IMR-90 (cell line): ENCODE measurements around the gene SLC9A3. TPM values are rescaled to one million over a fixed set of nuclear protein-coding genes. Genes with fewer than 3 reads are reported as not detected.
A peak's percentile ranks its signal among the peaks of the same experiment; 100 is the strongest.

Experiments
- ATAC-seq: fragments of 200-7000 bp; cut with Tn5 transposase; 2 replicates; pipeline ENCODE4 v1.9.1; 2020; ENCODE audit warnings: low read depth, mild to moderate bottlenecking, moderate library complexity
- BruUV-seq: library from RNA; stranded (reverse); fragments of 400-500 nt; replicated peaks from 2 replicates; lab custom pipeline; 2021; lab: Mats Ljungman, UMichigan
- CTCF ChIA-PET: fragments of 300-600 bp; formaldehyde crosslinking; extraction: SDS; loops from one replicate; lab custom pipeline; 2021; ENCODE audit warnings: antibody characterized with exemption; lab: Yijun Ruan, JAX
- POLR2A ChIA-PET: fragments of 300-600 bp; sonication (Branson Sonifier 250); formaldehyde crosslinking; loops from one replicate; lab custom pipeline; 2022; ENCODE audit warnings: antibody characterized with exemption; ENCODE audit not compliant: unreplicated experiment; lab: Charles Lee
- DNase-seq: peaks from one replicate; pipeline ENCODE4 v3.0.0; 2013
- H2AFZ ChIP-seq: replicated peaks from 2 replicates; pipeline ENCODE3; 2013; ENCODE audit warnings: low read length, mild to moderate bottlenecking; ENCODE audit not compliant: poor library complexity
- H2AK5ac ChIP-seq: 2 replicates; pipeline ENCODE4 v1.6.1; 2013; ENCODE audit warnings: low read depth, low read length, inconsistent platforms
- H2AK9ac ChIP-seq: replicated peaks from 2 replicates; pipeline ENCODE3; 2013; ENCODE audit warnings: mild to moderate bottlenecking, low read depth, low read length, moderate library complexity; ENCODE audit not compliant: poor library complexity
- H2BK120ac ChIP-seq: 2 replicates; pipeline ENCODE4 v1.6.1; 2013; ENCODE audit warnings: low read depth, low read length, inconsistent platforms
- H2BK15ac ChIP-seq: 3 replicates; pipeline ENCODE4 v1.6.1; 2013; ENCODE audit warnings: low read depth, low read length, inconsistent platforms
- H2BK20ac ChIP-seq: 2 replicates; pipeline ENCODE4 v1.6.1; 2013; ENCODE audit warnings: low read depth, mild to moderate bottlenecking, inconsistent platforms, low read length, moderate library complexity
- H2BK5ac ChIP-seq: 2 replicates; pipeline ENCODE4 v1.6.1; 2013; ENCODE audit warnings: mild to moderate bottlenecking, low read depth, low read length, inconsistent platforms; ENCODE audit not compliant: poor library complexity, severe bottlenecking
- H3K14ac ChIP-seq: replicated peaks from 2 replicates; pipeline ENCODE4 v1.6.1; 2013; ENCODE audit warnings: low read depth, low read length, inconsistent platforms
- H3K18ac ChIP-seq: 2 replicates; pipeline ENCODE4 v1.6.1; 2013; ENCODE audit warnings: low read depth, low read length, control low read depth
- H3K23ac ChIP-seq: 2 replicates; pipeline ENCODE4 v1.6.1; 2013; ENCODE audit warnings: low read depth, low read length, inconsistent platforms
- H3K27ac ChIP-seq: 2 replicates; pipeline ENCODE4 v1.5.1; 2013; ENCODE audit warnings: mild to moderate bottlenecking, control low read depth, low read length; ENCODE audit not compliant: insufficient read depth
- H3K27me3 ChIP-seq: 2 replicates; pipeline ENCODE4 v1.6.1; 2013; ENCODE audit warnings: low read length; ENCODE audit not compliant: control insufficient read depth, insufficient read depth
- H3K36me3 ChIP-seq: 2 replicates; pipeline ENCODE4 v1.6.1; 2013; ENCODE audit warnings: low read length, mixed read lengths; ENCODE audit not compliant: control insufficient read depth, insufficient read depth
- H3K4ac ChIP-seq: 2 replicates; pipeline ENCODE4 v1.6.1; 2013; ENCODE audit warnings: low read depth, low read length, inconsistent platforms
- H3K4me1 ChIP-seq: 2 replicates; pipeline ENCODE4 v1.6.1; 2013; ENCODE audit warnings: low read length, mixed read lengths; ENCODE audit not compliant: control insufficient read depth, insufficient read depth
- H3K4me2 ChIP-seq: 2 replicates; pipeline ENCODE4 v1.6.1; 2013; ENCODE audit warnings: low read depth, mild to moderate bottlenecking, control low read depth, low read length, moderate library complexity
- H3K4me3 ChIP-seq: 2 replicates; pipeline ENCODE4 v1.5.1; 2013; ENCODE audit warnings: low read depth, mild to moderate bottlenecking, control low read depth, low read length, moderate library complexity; ENCODE audit not compliant: insufficient read depth
- H3K56ac ChIP-seq: 2 replicates; pipeline ENCODE4 v1.6.1; 2013; ENCODE audit warnings: low read length, inconsistent platforms; ENCODE audit not compliant: insufficient read depth; ENCODE audit errors: extremely low read depth
- H3K79me1 ChIP-seq, 2 experiments: 2 replicates each; pipeline ENCODE4 v1.6.1; 2013; ENCODE audit warnings: low read length in 2 of 2, inconsistent platforms in 1 of 2, low read depth in 1 of 2
- H3K9ac ChIP-seq: 2 replicates; pipeline ENCODE4 v1.6.1; 2013; ENCODE audit warnings: low read depth, low read length, control low read depth
- H3K9me1 ChIP-seq: 2 replicates; pipeline ENCODE4 v1.6.1; 2013; ENCODE audit warnings: low read length, inconsistent platforms; ENCODE audit not compliant: insufficient read depth
- H3K9me3 ChIP-seq: 2 replicates; pipeline ENCODE4 v1.6.1; 2013; ENCODE audit warnings: low read length; ENCODE audit not compliant: control insufficient read depth, insufficient read depth
- H4K20me1 ChIP-seq: 2 replicates; pipeline ENCODE4 v1.6.1; 2013; ENCODE audit warnings: low read length, inconsistent platforms; ENCODE audit not compliant: insufficient read depth
- H4K5ac ChIP-seq: 2 replicates; pipeline ENCODE4 v1.6.1; 2013; ENCODE audit warnings: mild to moderate bottlenecking, low read depth, low read length, control low read depth
- H4K8ac ChIP-seq, 2 experiments: 2 replicates each; pipeline ENCODE4 v1.6.1; 2013; ENCODE audit warnings: low read depth in 2 of 2, low read length in 2 of 2, control low read depth in 1 of 2, inconsistent platforms in 1 of 2
- H4K91ac ChIP-seq: 2 replicates; pipeline ENCODE4 v1.6.1; 2013; ENCODE audit warnings: low read depth, low read length, inconsistent platforms; ENCODE audit not compliant: insufficient read depth
- BHLHE40 ChIP-seq: fragments of 150-350 bp; IDR thresholded peaks from 2 replicates; pipeline ENCODE4 v1.6.1; 2016; ENCODE audit warnings: mild to moderate bottlenecking, low read depth, low read length
- CEBPB ChIP-seq: IDR thresholded peaks from 2 replicates; pipeline ENCODE4 v1.6.1; 2012; ENCODE audit warnings: low read depth, low read length, improper control_type of control experiment
- CTCF ChIP-seq: conservative IDR thresholded peaks from 2 replicates; pipeline ENCODE4 v1.5.1; 2012; ENCODE audit warnings: mild to moderate bottlenecking, low read depth, low read length, improper control_type of control experiment
- FOS ChIP-seq: fragments of 150-350 bp; IDR thresholded peaks from 2 replicates; pipeline ENCODE4 v1.6.1; 2016; ENCODE audit warnings: low read depth, low read length
- MAFK ChIP-seq: IDR thresholded peaks from 2 replicates; pipeline ENCODE4 v1.6.1; 2012; ENCODE audit warnings: low read depth, low read length, improper control_type of control experiment
- MAZ ChIP-seq: IDR thresholded peaks from 2 replicates; pipeline ENCODE4 v1.6.1; 2012; ENCODE audit warnings: low read depth, mild to moderate bottlenecking, low read length, improper control_type of control experiment, moderate library complexity, borderline replicate concordance
- MXI1 ChIP-seq: IDR thresholded peaks from 2 replicates; pipeline ENCODE4 v1.6.1; 2012; ENCODE audit warnings: low read depth, mild to moderate bottlenecking, low read length, moderate library complexity, borderline replicate concordance
- NFE2L2 ChIP-seq: fragments of 150-350 bp; IDR thresholded peaks from 2 replicates; pipeline ENCODE4 v1.6.1; 2016; ENCODE audit warnings: low read depth, mild to moderate bottlenecking, low read length
- RAD21 ChIP-seq: IDR thresholded peaks from 2 replicates; pipeline ENCODE4 v1.6.1; 2012; ENCODE audit warnings: low read length, improper control_type of control experiment
- RCOR1 ChIP-seq: IDR thresholded peaks from 2 replicates; pipeline ENCODE4 v1.6.1; 2012; ENCODE audit warnings: mild to moderate bottlenecking, low read length, improper control_type of control experiment; ENCODE audit not compliant: insufficient replicate concordance
- RFX5 ChIP-seq: IDR thresholded peaks from 2 replicates; pipeline ENCODE4 v1.8.0; 2012; ENCODE audit warnings: low read depth, mild to moderate bottlenecking, low read length, moderate library complexity
- SMC3 ChIP-seq: fragments of 150-350 bp; IDR thresholded peaks from 2 replicates; pipeline ENCODE4 v1.6.1; 2016; ENCODE audit warnings: low read depth, mild to moderate bottlenecking, antibody characterized with exemption, low read length, moderate library complexity
- USF2 ChIP-seq: fragments of 150-350 bp; IDR thresholded peaks from 2 replicates; pipeline ENCODE4 v1.6.1; 2017; ENCODE audit warnings: mild to moderate bottlenecking, antibody characterized with exemption, low read length, low read depth
- WGBS, 2 experiments: methylation state at CpG; one replicate each; pipeline versions ENCODE4 v1.1.5 to v1.1.7; 2013; ENCODE audit warnings: missing lambda C conversion rate in 2 of 2; ENCODE audit not compliant: insufficient read length in 1 of 2; ENCODE audit errors: extremely low coverage in 2 of 2; 5-methylcytosine and 5-hydroxymethylcytosine counted together
- dilution Hi-C: fragments of 300-500 bp; cut with HindIII; formaldehyde crosslinking; loops from one replicate; pipeline ENCODE4 v1.14.3; 2018; ENCODE audit warnings: low sequenced_read_pairs; ENCODE audit not compliant: unreplicated experiment
- in situ Hi-C: fragments of 300-500 bp; cut with MboI; formaldehyde crosslinking; loops from 3 replicates; pipeline ENCODE4 v1.14.3; 2019; ENCODE audit warnings: low sequenced_read_pairs, inconsistent platforms, mixed read lengths
- intact Hi-C: fragments of 100-400 bp; cut with micrococcal nuclease; formaldehyde crosslinking; loops from 2 replicates; pipeline ENCODE4 v1.10.0; 2022
- polyA plus RNA-seq, 3 experiments: library from polyadenylated mRNA; depleted of rRNA; stranded (reverse); fragments of >200 nt; gene quantifications; 2 replicates each; pipeline ENCODE4 v1.2.3, GENCODE V29; 2012; ENCODE audit warnings: low replicate concordance in 1 of 3
- total RNA-seq: library from RNA; depleted of rRNA; stranded (reverse); fragments of >200 nt; gene quantifications from 2 replicates; pipeline ENCODE4 v1.2.3, GENCODE V29; 2012
- TF ChIP-seq, protein P1 (sequence below): fragments of 150-350 bp; IDR thresholded peaks from 2 replicates; pipeline ENCODE4 v1.6.1; 2016; ENCODE audit warnings: low read depth, mild to moderate bottlenecking, low read length, moderate library complexity, borderline replicate concordance

SLC9A3 gene
- total and polyA plus RNA-seq, 2 of the 4 experiments (the other 2 are of a cell fraction): 0.72 to 1.5 TPM

DNA sequence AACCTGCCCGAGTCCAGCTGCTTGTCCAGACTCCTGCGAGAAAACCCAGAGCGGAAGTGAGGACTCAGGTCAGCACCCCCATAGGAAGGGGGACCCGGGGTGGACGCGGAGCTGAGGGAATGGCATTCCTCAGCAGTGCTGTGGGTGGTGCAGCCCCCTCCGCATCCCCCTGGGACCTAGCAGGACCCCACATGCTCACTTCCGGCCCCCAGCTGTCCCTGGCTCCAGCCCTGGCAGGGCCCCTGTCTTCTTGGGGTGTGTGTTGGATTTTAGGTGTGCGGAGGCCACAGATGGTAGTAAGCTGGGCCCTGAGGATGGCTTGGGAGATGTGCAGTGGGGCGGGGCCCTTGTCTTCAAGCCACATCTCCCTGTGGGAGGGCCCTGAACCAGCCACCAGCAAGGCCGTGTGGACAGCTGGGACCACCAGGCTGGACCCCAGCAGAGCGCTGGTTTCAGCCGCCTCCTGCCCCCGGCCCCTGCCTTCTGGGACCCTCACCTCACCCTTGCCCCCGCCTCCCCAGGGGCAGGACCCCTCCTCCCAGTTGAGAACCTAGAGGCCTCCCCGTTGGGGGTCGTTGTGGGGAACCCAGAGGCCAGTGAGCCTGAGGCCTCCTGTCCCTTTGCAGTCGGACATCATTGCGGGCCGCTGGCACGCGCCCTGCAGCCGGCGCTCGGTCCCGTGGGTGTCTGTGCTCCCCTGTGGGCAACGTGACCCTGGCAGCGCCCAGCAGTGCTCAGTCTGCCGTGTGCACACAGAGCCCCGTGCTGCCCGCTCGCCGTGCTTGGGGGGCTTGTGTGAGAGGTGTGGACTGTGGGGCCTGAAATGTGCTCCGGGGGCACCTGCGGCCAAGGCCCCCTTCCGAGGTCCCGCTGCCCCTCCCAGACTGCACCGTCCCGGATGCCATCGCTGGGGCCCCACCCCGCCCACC lies 10.8 kb upstream of the SLC9A3 start:
- Histone ChIP-seq H3K27me3 (peaks cover 70% of the 10 kb centered on the region), H4K91ac (no peak overlapping the region), H3K18ac (no peak overlapping the region), H3K14ac (no peak overlapping the region), H4K20me1 (no peaks in the 10 kb centered on the region), H3K4me2 (no peak overlapping the region), H3K27ac (no peak overlapping the region), H2AK9ac (peak overlapping the region; percentile 28), H3K23ac (no peak overlapping the region), H4K8ac (no peak overlapping the region), H3K9me1 (no peaks in the 10 kb centered on the region), H3K4ac (no peak overlapping the region), H2AK5ac (no peak overlapping the region), H2BK15ac (no peak overlapping the region), H3K36me3 (no peaks in the 10 kb centered on the region), H3K9ac (no peak overlapping the region), H2BK120ac (no peak overlapping the region), H2BK20ac (no peak overlapping the region), H4K5ac (no peak overlapping the region), H2BK5ac (no peak overlapping the region), H3K79me1 (no peaks in the 10 kb centered on the region), H3K4me3 (no peak overlapping the region), H3K56ac (no peak overlapping the region), H3K4me1 (no peaks in the 10 kb centered on the region), H2AFZ (no peak overlapping the region), H3K9me3 (no peaks in the 10 kb centered on the region)
- no peak for ATAC-seq
- CTCF ChIA-PET: no interaction called here
- DNase-seq: no peak
- dilution Hi-C loops: no loop called here
- BruUV-seq: no TSS peak
- in situ Hi-C loops: no loop called here
- WGBS, 2 experiments: 82% methylated on average over 18 of the region's 41 CpGs; no CpG with 5 or more reads in 1 of the 2 experiments
- POLR2A ChIA-PET: no interaction called here
- intact Hi-C loops: no loop called here
- no peak for TF ChIP-seq RAD21
- no peak for TF ChIP-seq FOS
- no peak for TF ChIP-seq CTCF
- TF ChIP-seq MAFK: no peak
- TF ChIP-seq CEBPB: no peak
- TF ChIP-seq MXI1: no peak
- no peak for TF ChIP-seq SMC3
- no peak for TF ChIP-seq MAZ
- TF ChIP-seq BHLHE40: no peak
- TF ChIP-seq NFE2L2: no peak
- no peak for TF ChIP-seq RCOR1
- no peak for TF ChIP-seq USF2
- no peak for TF ChIP-seq RFX5
- TF ChIP-seq, protein P1, sequence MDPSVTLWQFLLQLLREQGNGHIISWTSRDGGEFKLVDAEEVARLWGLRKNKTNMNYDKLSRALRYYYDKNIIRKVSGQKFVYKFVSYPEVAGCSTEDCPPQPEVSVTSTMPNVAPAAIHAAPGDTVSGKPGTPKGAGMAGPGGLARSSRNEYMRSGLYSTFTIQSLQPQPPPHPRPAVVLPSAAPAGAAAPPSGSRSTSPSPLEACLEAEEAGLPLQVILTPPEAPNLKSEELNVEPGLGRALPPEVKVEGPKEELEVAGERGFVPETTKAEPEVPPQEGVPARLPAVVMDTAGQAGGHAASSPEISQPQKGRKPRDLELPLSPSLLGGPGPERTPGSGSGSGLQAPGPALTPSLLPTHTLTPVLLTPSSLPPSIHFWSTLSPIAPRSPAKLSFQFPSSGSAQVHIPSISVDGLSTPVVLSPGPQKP: no peak
